ENCODE results near the gene ARPC4. TPM values are rescaled to one million over a fixed set of nuclear protein-coding genes. Genes with fewer than 3 reads are reported as not detected.

The ARPC4 gene
- total RNA-seq, 2 donors from 2014 or later, result 150 to 153 TPM

GRCh38 chr3:9837701-9838582 is 45.1 kb downstream of the ARPC4 start:
- Histone ChIP-seq H3K36me3 (ENCODE audit: control insufficient read depth, insufficient read depth, low read length) (peaks cover 38% of the 10 kb centered on the region), H3K9ac (ENCODE audit: extremely low read depth, low read length, poor library complexity, severe bottlenecking) (no peak overlapping the region), H3K27ac (ENCODE audit: low read depth, low read length) (no peak overlapping the region), H3K4me3 (ENCODE audit: low read length) (no peak overlapping the region), H3K9me3 (ENCODE audit: control insufficient read depth, low read length) (no peaks in the 10 kb centered on the region), H3K4me1 (ENCODE audit: control insufficient read depth, insufficient read depth, low read length) (no peaks in the 10 kb centered on the region), H3K27me3 (ENCODE audit: control insufficient read depth, insufficient read depth, low read length, poor library complexity, severe bottlenecking) (no peaks in the 10 kb centered on the region)
- DNase-seq, result no peak
- TF ChIP-seq CTCF (conservative IDR thresholded peaks at IDR 0.05), result no peak
- Mint-ChIP-seq H3K27me3 (ENCODE audit: insufficient read depth) (no peaks in the 10 kb centered on the region), H3K9me3 (no peaks in the 10 kb centered on the region), H3K4me1 (no peaks in the 10 kb centered on the region), H3K4me3 (no peak overlapping the region), H3K36me3 (ENCODE audit: low read depth) (peaks cover 50% of the 10 kb centered on the region), H3K27ac (no peak overlapping the region)
- 94 to 100% methylated on average over 3 to 11 of the region's 12 CpGs for WGBS, 2 experiments (ENCODE audit: insufficient coverage in 1 of 2, insufficient read length in 1 of 2)

GRCh38 chr3:9838856-9839255 is 46.0 kb downstream of the ARPC4 start:
- no peak for TF ChIP-seq CTCF (conservative IDR thresholded peaks at IDR 0.05)
- H3K27me3 ChIP-seq (ENCODE audit: control insufficient read depth, insufficient read depth, low read length, poor library complexity, severe bottlenecking), result no peaks in the 10 kb centered on the region
- H3K27me3 Mint-ChIP-seq (ENCODE audit: insufficient read depth), result no peaks in the 10 kb centered on the region
- no peak overlapping the region for H3K27ac ChIP-seq (ENCODE audit: low read depth, low read length)
- no peaks in the 10 kb centered on the region for H3K4me1 ChIP-seq (ENCODE audit: control insufficient read depth, insufficient read depth, low read length)
- H3K9ac ChIP-seq (ENCODE audit: extremely low read depth, low read length, poor library complexity, severe bottlenecking), result no peak overlapping the region
- peaks cover 50% of the 10 kb centered on the region for H3K36me3 Mint-ChIP-seq (ENCODE audit: low read depth)
- H3K4me3 Mint-ChIP-seq, result no peak overlapping the region
- H3K9me3 Mint-ChIP-seq, result no peaks in the 10 kb centered on the region
- H3K9me3 ChIP-seq (ENCODE audit: control insufficient read depth, low read length), result no peaks in the 10 kb centered on the region
- no peaks in the 10 kb centered on the region for H3K4me1 Mint-ChIP-seq
- WGBS, 2 experiments (ENCODE audit: insufficient coverage in 1 of 2, insufficient read length in 1 of 2), result 89 to 92% methylated on average over 2 to 4 of the region's 4 CpGs
- peaks cover 38% of the 10 kb centered on the region for H3K36me3 ChIP-seq (ENCODE audit: control insufficient read depth, insufficient read depth, low read length)
- DNase-seq, result no peak
- no peak overlapping the region for H3K4me3 ChIP-seq (ENCODE audit: low read length)
- H3K27ac Mint-ChIP-seq, result no peak overlapping the region

- Mint-ChIP-seq H3K9me3 (no peaks in the 10 kb centered on the region), H3K27ac (no peak overlapping the region), H3K4me3 (no peak overlapping the region), H3K27me3 (ENCODE audit: insufficient read depth) (no peaks in the 10 kb centered on the region), H3K4me1 (no peaks in the 10 kb centered on the region), H3K36me3 (ENCODE audit: low read depth) (peaks cover 39% of the 10 kb centered on the region)
- Histone ChIP-seq H3K27ac (ENCODE audit: low read depth, low read length) (no peak overlapping the region), H3K4me3 (ENCODE audit: low read length) (no peak overlapping the region), H3K27me3 (ENCODE audit: control insufficient read depth, insufficient read depth, low read length, poor library complexity, severe bottlenecking) (no peaks in the 10 kb centered on the region), H3K4me1 (ENCODE audit: control insufficient read depth, insufficient read depth, low read length) (no peaks in the 10 kb centered on the region), H3K9me3 (ENCODE audit: control insufficient read depth, low read length) (no peaks in the 10 kb centered on the region), H3K36me3 (ENCODE audit: control insufficient read depth, insufficient read depth, low read length) (peaks cover 30% of the 10 kb centered on the region), H3K9ac (ENCODE audit: extremely low read depth, low read length, poor library complexity, severe bottlenecking) (no peak overlapping the region)
- no peak for DNase-seq
- no peak for TF ChIP-seq CTCF (conservative IDR thresholded peaks at IDR 0.05)
- WGBS, 2 experiments (ENCODE audit: insufficient coverage in 1 of 2, insufficient read length in 1 of 2), result 84 to 92% methylated on average over 2 to 8 of the region's 8 CpGs
These were observed 48.1 kb downstream of the ARPC4 start for GRCh38 chr3:9841015-9841414.
